HepG2 (cell line): ENCODE results near the gene MAPK7. TPM values are rescaled to one million over a fixed set of nuclear protein-coding genes. Genes with fewer than 3 reads are reported as not detected.
A peak's percentile ranks its signal among the peaks of the same experiment; 100 is the strongest.

Source experiments
- ARNT2 ChIP-seq: sonication (generic); formaldehyde crosslinking; IDR thresholded peaks from 2 replicates; pipeline ENCODE4 v1.8.0; 2022; ENCODE audit warnings: mild to moderate bottlenecking, low read depth, missing genetic modification reagents, moderate library complexity
- BATF2 ChIP-seq: sonication (generic); formaldehyde crosslinking; IDR thresholded peaks from 2 replicates; pipeline ENCODE4 v1.8.0; 2022; ENCODE audit warnings: mild to moderate bottlenecking, missing genetic modification reagents, moderate library complexity
- CCDC6 ChIP-seq: sonication (generic); formaldehyde crosslinking; IDR thresholded peaks from 2 replicates; pipeline ENCODE4 v1.8.1; 2022; ENCODE audit warnings: mild to moderate bottlenecking, missing genetic modification reagents, moderate library complexity
- CENPX ChIP-seq: sonication (generic); formaldehyde crosslinking; IDR thresholded peaks from 2 replicates; pipeline ENCODE4 v1.9.0; 2021; ENCODE audit warnings: mild to moderate bottlenecking, missing genetic modification reagents, moderate library complexity
- CERS6 ChIP-seq: sonication (generic); formaldehyde crosslinking; IDR thresholded peaks from 2 replicates; pipeline ENCODE4 v1.5.0; 2020; ENCODE audit warnings: missing genetic modification reagents
- CHD4 ChIP-seq: fragments of 200-600 bp; sonication (generic); IDR thresholded peaks from 2 replicates; pipeline ENCODE4 v1.7.0; 2017; ENCODE audit warnings: mild to moderate bottlenecking, low read length, borderline replicate concordance
- FOSL2 ChIP-seq: sonication (generic); formaldehyde crosslinking; IDR thresholded peaks from 2 replicates; pipeline ENCODE4 v1.4.0; 2020; ENCODE audit warnings: missing genetic modification reagents
- MAFK ChIP-seq, 2 experiments: IDR thresholded peaks in 1 of 2; conservative IDR thresholded peaks in 1 of 2; 2 replicates each; pipeline ENCODE4 v1.6.1; 2011; ENCODE audit warnings: improper control_type of control experiment in 2 of 2, low read length in 2 of 2
- MNT ChIP-seq: fragments of 450-650 bp; IDR thresholded peaks from 2 replicates; pipeline ENCODE4 v1.6.1; 2016
- NONO ChIP-seq, 2 experiments: fragments of 450-650 bp in 1 of 2; sonication (generic) in 1 of 2; formaldehyde crosslinking in 1 of 2; IDR thresholded peaks in 1 of 2; conservative IDR thresholded peaks in 1 of 2; 2 replicates each; pipeline versions ENCODE4 v1.6.1 to v1.8.0; 2017 to 2022; ENCODE audit warnings: mild to moderate bottlenecking in 1 of 2, missing genetic modification reagents in 1 of 2, moderate library complexity in 1 of 2
- POLR2AphosphoS5 ChIP-seq: IDR thresholded peaks from 2 replicates; pipeline ENCODE4 v1.6.1; 2012; ENCODE audit warnings: low read depth, low read length
- PRDM10 ChIP-seq: sonication (generic); formaldehyde crosslinking; IDR thresholded peaks from 2 replicates; pipeline ENCODE4 v1.4.0; 2020; ENCODE audit warnings: low read depth, missing genetic modification reagents
- RBM39 ChIP-seq: fragments of 200-400 bp; formaldehyde crosslinking; IDR thresholded peaks from one replicate; pipeline ENCODE4 v1.6.1; 2018; ENCODE audit warnings: antibody characterized with exemption, mild to moderate bottlenecking, low read depth, low read length; ENCODE audit not compliant: poor library complexity, severe bottlenecking
- SMARCC2 ChIP-seq: fragments of 450-650 bp; IDR thresholded peaks from 2 replicates; pipeline ENCODE4 v1.6.1; 2017; ENCODE audit warnings: antibody characterized with exemption, mild to moderate bottlenecking
- TBL1XR1 ChIP-seq: fragments of 150-350 bp; IDR thresholded peaks from 2 replicates; pipeline ENCODE4 v1.6.1; 2014; ENCODE audit warnings: borderline replicate concordance, low read length; ENCODE audit not compliant: partially characterized antibody
- THAP11 ChIP-seq: IDR thresholded peaks from 2 replicates; pipeline ENCODE4 v1.6.1; 2016; ENCODE audit warnings: missing biosample characterization, missing genetic modification reagents
- YEATS2 ChIP-seq: sonication (generic); formaldehyde crosslinking; IDR thresholded peaks from 2 replicates; pipeline ENCODE4 v1.4.0; 2020; ENCODE audit warnings: missing genetic modification reagents, borderline replicate concordance
- ZNF224 ChIP-seq: sonication (generic); formaldehyde crosslinking; IDR thresholded peaks from 2 replicates; pipeline ENCODE4 v1.5.0; 2020; ENCODE audit warnings: mild to moderate bottlenecking, missing genetic modification reagents
- ZNF446 ChIP-seq: sonication (generic); formaldehyde crosslinking; IDR thresholded peaks from 2 replicates; pipeline ENCODE4 v1.5.0; 2020; ENCODE audit warnings: mild to moderate bottlenecking, missing genetic modification reagents
- ZNF546 ChIP-seq: sonication (generic); formaldehyde crosslinking; conservative IDR thresholded peaks from 2 replicates; pipeline ENCODE4 v1.8.1; 2023; ENCODE audit warnings: mild to moderate bottlenecking, missing genetic modification reagents
- ZNF720 ChIP-seq: sonication (generic); formaldehyde crosslinking; IDR thresholded peaks from 2 replicates; pipeline ENCODE4 v1.4.0; 2020; ENCODE audit warnings: missing genetic modification reagents
- ZNF768 ChIP-seq: sonication (generic); formaldehyde crosslinking; IDR thresholded peaks from 2 replicates; pipeline ENCODE4 v1.4.0; 2020; ENCODE audit warnings: missing genetic modification reagents
- polyA plus RNA-seq, 8 experiments: library from polyadenylated mRNA; depleted of rRNA in 3 of 8; stranded (reverse) in 7 of 8; unstranded in 1 of 8; fragments of >200 nt; fragmentation: Illumina TruSeq in 4 of 8; extraction: Trizol in 4 of 8; gene quantifications; 2 replicates each; pipeline versions ENCODE4 v1.2.1 to v1.2.3, GENCODE V29; 2011 to 2016; ENCODE audit warnings: low read depth in 4 of 8, missing spikeins in 1 of 8, mixed read lengths in 1 of 8; ENCODE audit not compliant: insufficient read depth in 1 of 8
- total RNA-seq, 5 experiments: library from RNA; depleted of rRNA; stranded (reverse); fragments of >200 nt; fragmentation: Illumina TruSeq; extraction: Trizol; gene quantifications; 2 replicates each; pipeline ENCODE4 v1.2.3, GENCODE V29; 2016; ENCODE audit warnings: low read depth in 1 of 5

The MAPK7 gene
- total and polyA plus RNA-seq, 2 of the 13 experiments (the other 11 are each of a cell fraction or from before 2014, with no cell fraction given) = 2.9 to 5.9 TPM

- TF ChIP-seq POLR2AphosphoS5 (0 out of 2 replicates have a peak, but pooled peaks have one; percentile 36), CENPX (CRISPR knock-in tag) (no peak), RBM39 (peak; percentile 78), ZNF446 (CRISPR knock-in tag) (no peak), PRDM10 (peak; percentile 93), CCDC6 (CRISPR knock-in tag) (peak; percentile 93; the same call in 1 of the 2 replicates), CERS6 (CRISPR knock-in tag) (no peak), YEATS2 (peak; percentile 49; the same call in 1 of the 2 replicates), CHD4 (no peak), ARNT2 (CRISPR knock-in tag) (peak; percentile 58; the same call in 1 of the 2 replicates), ZNF546 (CRISPR knock-in tag) (peak; percentile 68; the same call in 1 of the 2 replicates), SMARCC2 (no peak), MNT (peak; percentile 44; the same call in 1 of the 2 replicates), MAFK (conservative IDR thresholded peaks at IDR 0.05 in 1 of 2, IDR thresholded peaks at IDR 0.05 in 1 of 2; ENCODE audit: low read length in 2 of 2) (no peak), ZNF224 (CRISPR knock-in tag) (0 out of 2 replicates have a peak, but pooled peaks have one; percentile 69), ZNF768 (peak; percentile 65), NONO (IDR thresholded peaks at IDR 0.05) (no peak), NONO (CRISPR knock-in tag; conservative IDR thresholded peaks at IDR 0.05) (peak; percentile 81), THAP11 (CRISPR knock-in tag) (peak; percentile 72), TBL1XR1 (no peak), ZNF720 (no peak), BATF2 (CRISPR knock-in tag) (no peak), FOSL2 (CRISPR knock-in tag) (peak; percentile 46)
Observed at GRCh38 chr17:19338031-19338990, 40.0 kb upstream of the MAPK7 start (continued).
